Stimulated activated CD8-positive, alpha-beta memory T cell treated with anti-CD3 and anti-CD28 coated beads, Interleukin-7, amount 100 ng/mL, for 48 hours (primary cell): ENCODE data around the gene PRIM2.
"Not testable (repeated sequence)": the region's sequence is repeated elsewhere in the genome, so short reads cannot be mapped to it uniquely, and the experiment has no call there.

Source experiments
- DNase-seq, 2 donors: peaks; one replicate each; pipeline ENCODE4 v3.0.0-alpha.2; 2020; ENCODE audit warnings: low read depth in 1 of 2; ENCODE audit errors: extremely low read depth in 1 of 2

The PRIM2 gene

GRCh38 chr6:57491795-57492194, 174.4 kb downstream of the PRIM2 start:
- not testable (repeated sequence) for DNase-seq

- DNase-seq: not testable (repeated sequence)
These were observed 178.8 kb downstream of the PRIM2 start for GRCh38 chr6:57496251-57496650.

GRCh38 chr6:57500368-57501021, 183.1 kb downstream of the PRIM2 start:
- not testable (repeated sequence) for DNase-seq

GRCh38 chr6:57502387-57502786, 185.0 kb downstream of the PRIM2 start:
- DNase-seq: not testable (repeated sequence)

GRCh38 chr6:57505251-57505650, 187.8 kb downstream of the PRIM2 start:
- not testable (repeated sequence) for DNase-seq

- DNase-seq: not testable (repeated sequence)
These were observed 193.0 kb downstream of the PRIM2 start for GRCh38 chr6:57510390-57510789.

- not testable (repeated sequence) for DNase-seq
These were observed 197.7 kb downstream of the PRIM2 start for GRCh38 chr6:57515171-57515570.

- DNase-seq: not testable (repeated sequence)
These were observed 198.4 kb downstream of the PRIM2 start for GRCh38 chr6:57515845-57516244.

GRCh38 chr6:57516776-57517175, 199.3 kb downstream of the PRIM2 start:
- not testable (repeated sequence) for DNase-seq

GRCh38 chr6:57519198-57519597, 201.8 kb downstream of the PRIM2 start:
- not testable (repeated sequence) for DNase-seq

GRCh38 chr6:57521085-57521484, 203.7 kb downstream of the PRIM2 start:
- DNase-seq: not testable (repeated sequence)

GRCh38 chr6:57523221-57523620, 205.8 kb downstream of the PRIM2 start:
- not testable (repeated sequence) for DNase-seq

GRCh38 chr6:57529755-57530154, 212.3 kb downstream of the PRIM2 start:
- DNase-seq: not testable (repeated sequence)

- not testable (repeated sequence) for DNase-seq
These were observed 215.2 kb downstream of the PRIM2 start for GRCh38 chr6:57532660-57533059.

- not testable (repeated sequence) for DNase-seq
These were observed 217.7 kb downstream of the PRIM2 start for GRCh38 chr6:57535121-57535520.

- not testable (repeated sequence) for DNase-seq
These were observed 218.6 kb downstream of the PRIM2 start for GRCh38 chr6:57535994-57536393.

- not testable (repeated sequence) for DNase-seq
These were observed 220.5 kb downstream of the PRIM2 start for GRCh38 chr6:57537916-57538315.

GRCh38 chr6:57551961-57552360, 234.5 kb downstream of the PRIM2 start:
- DNase-seq: not testable (repeated sequence)

GRCh38 chr6:57557855-57558254, 240.4 kb downstream of the PRIM2 start:
- not testable (repeated sequence) for DNase-seq

- not testable (repeated sequence) for DNase-seq
These were observed 241.7 kb downstream of the PRIM2 start for GRCh38 chr6:57559170-57559569.

- DNase-seq: not testable (repeated sequence)
These were observed 244.8 kb downstream of the PRIM2 start for GRCh38 chr6:57562233-57562632.

- not testable (repeated sequence) for DNase-seq
These were observed 254.7 kb downstream of the PRIM2 start for GRCh38 chr6:57572119-57572518.

GRCh38 chr6:57572844-57573243, 255.4 kb downstream of the PRIM2 start:
- not testable (repeated sequence) for DNase-seq
